Measurements from ENCODE around the gene TNNC1. TPM values are rescaled to one million over a fixed set of nuclear protein-coding genes. Genes with fewer than 3 reads are reported as not detected.

TNNC1 gene
- total RNA-seq, 1 experiment from 2014 or later = 8.3 TPM

- H3K36me3 ChIP-seq (ENCODE audit: low read depth) = no peaks in the 10 kb centered on the region
- H3K4me1 ChIP-seq (replicated peaks; ENCODE audit: insufficient read depth) = peaks cover 9% of the 10 kb centered on the region; the same call in 1 of the 2 replicates
- TF ChIP-seq CTCF (conservative IDR thresholded peaks at IDR 0.05) (no peak), EZH2 (IDR thresholded peaks at IDR 0.05; ENCODE audit: low read depth) (no peak)
- CTCF ChIA-PET = interaction anchor here (1.1 kb wide), 1 partner anchor 15 kb away, joined by 6 read pairs; no protein-coding TSS in a partner anchor
- no peak overlapping the region for H3K4me2 ChIP-seq
- BruUV-seq (replicated peaks) = no TSS peak
- H3F3A ChIP-seq (ENCODE audit: insufficient read depth, low read depth) = no peaks in the 10 kb centered on the region
- H3K9me3 ChIP-seq (ENCODE audit: insufficient read depth, low read depth) = no peaks in the 10 kb centered on the region
- H3K4me3 ChIP-seq = no peak overlapping the region
- no peak overlapping the region for H2AFZ ChIP-seq
- no peak for DNase-seq
- no peaks in the 10 kb centered on the region for H3K79me2 ChIP-seq (ENCODE audit: low read depth)
- no peaks in the 10 kb centered on the region for H3K27me3 ChIP-seq (ENCODE audit: insufficient read depth, low read depth)
- no peaks in the 10 kb centered on the region for H4K20me1 ChIP-seq (ENCODE audit: insufficient read depth)
- intact Hi-C loops (cut with micrococcal nuclease; ENCODE audit: unreplicated experiment) = loop anchor here (5.0 kb wide), 2 partner anchors 252 to 642 kb away; no protein-coding TSS in a partner anchor
- no peak overlapping the region for H3K27ac ChIP-seq
- no peaks in the 10 kb centered on the region for H3K9me2 ChIP-seq (ENCODE audit: insufficient read depth)
- POLR2A ChIA-PET (ENCODE audit: unreplicated experiment) = no interaction called here
Measured at GRCh38 chr3:52429779-52430415, 23.9 kb downstream of the TNNC1 start.

GRCh38 chr3:52429031-52429430 is 24.8 kb downstream of the TNNC1 start:
- Histone ChIP-seq H3K79me2 (ENCODE audit: low read depth) (no peaks in the 10 kb centered on the region), H3F3A (ENCODE audit: insufficient read depth, low read depth) (no peaks in the 10 kb centered on the region), H3K27ac (no peak overlapping the region), H3K9me3 (ENCODE audit: insufficient read depth, low read depth) (no peaks in the 10 kb centered on the region), H3K4me1 (replicated peaks; ENCODE audit: insufficient read depth) (peaks cover 9% of the 10 kb centered on the region; the same call in 1 of the 2 replicates), H3K9me2 (ENCODE audit: insufficient read depth) (no peaks in the 10 kb centered on the region), H3K36me3 (ENCODE audit: low read depth) (no peaks in the 10 kb centered on the region), H3K27me3 (ENCODE audit: insufficient read depth, low read depth) (no peaks in the 10 kb centered on the region), H3K4me2 (no peak overlapping the region), H4K20me1 (ENCODE audit: insufficient read depth) (no peaks in the 10 kb centered on the region), H2AFZ (no peak overlapping the region), H3K4me3 (no peak overlapping the region)
- intact Hi-C loops (cut with micrococcal nuclease; ENCODE audit: unreplicated experiment) = loop anchor here (5.0 kb wide), 2 partner anchors 253 to 643 kb away; no protein-coding TSS in a partner anchor
- CTCF ChIA-PET = interaction anchor here (1.1 kb wide), 1 partner anchor 16 kb away, joined by 6 read pairs; no protein-coding TSS in a partner anchor
- DNase-seq = no peak
- no TSS peak for BruUV-seq (replicated peaks)
- TF ChIP-seq CTCF (conservative IDR thresholded peaks at IDR 0.05) (no peak), EZH2 (IDR thresholded peaks at IDR 0.05; ENCODE audit: low read depth) (no peak)
- POLR2A ChIA-PET (ENCODE audit: unreplicated experiment) = no interaction called here

- peak; percentile 50 to 51 for DNase-seq
- H3K4me1 ChIP-seq (replicated peaks; ENCODE audit: insufficient read depth) = peaks cover 9% of the 10 kb centered on the region; the same call in 1 of the 2 replicates
- H2AFZ ChIP-seq = no peak overlapping the region
- no peaks in the 10 kb centered on the region for H4K20me1 ChIP-seq (ENCODE audit: insufficient read depth)
- ChIA-PET POLR2A (ENCODE audit: unreplicated experiment) (no interaction called here), CTCF (interaction anchor here (0.6 to 1.1 kb wide), 3 partner anchors 17 to 1491 kb away, joined by 3 to 6 read pairs (median 3); no protein-coding TSS in a partner anchor)
- no peak overlapping the region for H3K4me3 ChIP-seq
- no peaks in the 10 kb centered on the region for H3F3A ChIP-seq (ENCODE audit: insufficient read depth, low read depth)
- intact Hi-C loops (cut with micrococcal nuclease; ENCODE audit: unreplicated experiment) = loop anchor here (1.0 to 5.0 kb wide), 3 partner anchors 19 to 644 kb away; no protein-coding TSS in a partner anchor
- no peak overlapping the region for H3K27ac ChIP-seq
- no peaks in the 10 kb centered on the region for H3K9me2 ChIP-seq (ENCODE audit: insufficient read depth)
- TF ChIP-seq CTCF (conservative IDR thresholded peaks at IDR 0.05) = peak; percentile 75
- TF ChIP-seq EZH2 (IDR thresholded peaks at IDR 0.05; ENCODE audit: low read depth) = no peak
- no TSS peak for BruUV-seq (replicated peaks)
- H3K36me3 ChIP-seq (ENCODE audit: low read depth) = no peaks in the 10 kb centered on the region
- H3K79me2 ChIP-seq (ENCODE audit: low read depth) = no peaks in the 10 kb centered on the region
- no peaks in the 10 kb centered on the region for H3K9me3 ChIP-seq (ENCODE audit: insufficient read depth, low read depth)
- no peak overlapping the region for H3K4me2 ChIP-seq
- H3K27me3 ChIP-seq (ENCODE audit: insufficient read depth, low read depth) = no peaks in the 10 kb centered on the region
Measured at GRCh38 chr3:52428151-52429005, 25.5 kb downstream of the TNNC1 start.

All from PC-9 (cell line).